KMS-11 (cell line): ENCODE results near the gene AGPAT4.
"Not testable (repeated sequence)": the region's sequence is repeated elsewhere in the genome, so short reads cannot be mapped to it uniquely, and the experiment has no call there.

ENCODE experiments used
- H2AFZ ChIP-seq: fragments of 200-600 bp; sonication (generic); 2 replicates; pipeline ENCODE4 v1.6.1; 2016; ENCODE audit warnings: antibody characterized with exemption, mixed run types, low read depth
- H3K27ac ChIP-seq: fragments of 200-600 bp; sonication (generic); 2 replicates; pipeline ENCODE4 v1.6.1; 2016; ENCODE audit warnings: mild to moderate bottlenecking, mixed run types
- H3K27me3 ChIP-seq: fragments of 200-600 bp; sonication (generic); 2 replicates; pipeline ENCODE4 v1.6.1; 2017; ENCODE audit warnings: mild to moderate bottlenecking, low read depth, mixed run types, moderate library complexity; ENCODE audit not compliant: insufficient read depth
- H3K36me3 ChIP-seq: fragments of 200-600 bp; sonication (generic); 2 replicates; pipeline ENCODE4 v1.6.1; 2017; ENCODE audit warnings: mild to moderate bottlenecking, mixed run types; ENCODE audit not compliant: insufficient read depth
- H3K4me1 ChIP-seq: fragments of 200-600 bp; sonication (generic); 2 replicates; pipeline ENCODE4 v1.6.1; 2016; ENCODE audit warnings: mild to moderate bottlenecking, low read depth, mixed run types; ENCODE audit not compliant: poor library complexity, severe bottlenecking
- H3K4me2 ChIP-seq: fragments of 200-600 bp; sonication (generic); 2 replicates; pipeline ENCODE4 v1.7.0; 2016; ENCODE audit warnings: mild to moderate bottlenecking, mixed run types
- H3K4me3 ChIP-seq: fragments of 200-600 bp; sonication (generic); IDR thresholded peaks from 2 replicates; pipeline ENCODE4 v1.6.1; 2017; ENCODE audit warnings: low read depth, low read length, mixed read lengths; ENCODE audit not compliant: insufficient read depth
- H3K79me2 ChIP-seq: fragments of 200-600 bp; sonication (generic); 2 replicates; pipeline ENCODE4 v1.6.1; 2016; ENCODE audit warnings: low read depth, mixed run types; ENCODE audit not compliant: insufficient read depth
- H3K9ac ChIP-seq: fragments of 200-600 bp; sonication (generic); 2 replicates; pipeline ENCODE4 v1.6.1; 2016; ENCODE audit warnings: mild to moderate bottlenecking, mixed run types
- H4K20me1 ChIP-seq: fragments of 200-600 bp; sonication (generic); 2 replicates; pipeline ENCODE4 v1.6.1; 2016; ENCODE audit warnings: mild to moderate bottlenecking, mixed run types; ENCODE audit not compliant: insufficient read depth
- CTCF ChIP-seq: fragments of 200-600 bp; sonication (generic); conservative IDR thresholded peaks from 2 replicates; pipeline ENCODE4 v1.6.1; 2017; ENCODE audit warnings: low read depth, mild to moderate bottlenecking, antibody characterized with exemption, low read length, moderate library complexity, mixed read lengths

Gene AGPAT4

DNA sequence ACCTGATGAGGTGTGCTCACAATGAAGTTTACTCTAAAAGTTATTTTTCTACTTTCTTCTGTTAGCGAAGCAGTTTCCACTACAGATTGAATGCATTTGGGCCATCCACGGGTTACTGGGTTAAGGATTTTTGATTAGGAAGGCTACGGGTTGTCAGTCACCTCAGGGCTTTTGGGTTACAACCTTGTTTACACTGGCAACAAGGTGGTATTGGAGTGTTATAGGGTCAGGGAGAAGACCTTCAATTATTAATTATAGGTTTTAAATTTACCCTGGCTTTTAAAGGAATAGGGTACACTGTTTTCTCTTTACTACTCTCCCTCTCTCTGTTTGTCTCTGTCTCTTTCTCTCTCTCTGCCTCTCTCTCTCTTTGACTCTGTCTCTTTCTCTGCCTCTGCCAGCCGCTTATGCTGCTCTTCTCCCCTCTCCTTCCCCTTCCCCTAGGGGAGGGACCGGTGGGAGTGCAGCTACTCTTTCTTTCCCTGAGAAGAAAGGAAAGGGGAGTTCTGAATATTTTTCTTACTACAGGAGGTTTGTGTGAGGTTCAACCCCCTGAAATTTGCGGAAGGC, 40.2 kb upstream of the AGPAT4 start:
- no peak for TF ChIP-seq CTCF
- Histone ChIP-seq H3K4me2 (no peak overlapping the region), H3K4me1 (no peaks in the 10 kb centered on the region), H3K9ac (no peak overlapping the region), H2AFZ (no peak overlapping the region), H3K27ac (no peak overlapping the region), H4K20me1 (no peaks in the 10 kb centered on the region), H3K27me3 (no peaks in the 10 kb centered on the region), H3K79me2 (no peaks in the 10 kb centered on the region), H3K36me3 (no peaks in the 10 kb centered on the region), H3K4me3 (no peak overlapping the region)

DNA sequence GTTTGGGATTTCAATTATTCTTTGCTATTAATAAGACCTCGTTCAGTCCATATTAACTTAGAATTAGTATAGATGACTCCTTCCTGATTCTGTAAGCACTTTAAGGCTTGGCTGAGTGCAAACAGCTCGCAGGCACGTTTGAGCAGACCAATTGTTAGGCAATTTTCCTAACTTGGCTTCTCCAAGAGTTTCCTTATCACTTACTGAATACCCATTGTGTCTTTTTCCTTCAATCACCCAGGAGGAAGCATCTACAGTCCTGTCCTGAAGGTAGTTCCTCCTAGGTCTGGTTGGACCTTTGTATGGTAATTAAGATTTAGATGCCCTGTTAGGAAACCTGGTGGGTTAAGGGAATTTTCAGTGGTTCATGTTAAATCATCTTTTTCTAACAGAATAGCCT, 39.6 kb upstream of the AGPAT4 start:
- H3K4me1 ChIP-seq, H3K27me3 ChIP-seq, H3K4me3 ChIP-seq, H3K4me2 ChIP-seq, H3K36me3 ChIP-seq, H3K79me2 ChIP-seq, H3K27ac ChIP-seq, H2AFZ ChIP-seq, H3K9ac ChIP-seq, H4K20me1 ChIP-seq: not testable (repeated sequence)

DNA sequence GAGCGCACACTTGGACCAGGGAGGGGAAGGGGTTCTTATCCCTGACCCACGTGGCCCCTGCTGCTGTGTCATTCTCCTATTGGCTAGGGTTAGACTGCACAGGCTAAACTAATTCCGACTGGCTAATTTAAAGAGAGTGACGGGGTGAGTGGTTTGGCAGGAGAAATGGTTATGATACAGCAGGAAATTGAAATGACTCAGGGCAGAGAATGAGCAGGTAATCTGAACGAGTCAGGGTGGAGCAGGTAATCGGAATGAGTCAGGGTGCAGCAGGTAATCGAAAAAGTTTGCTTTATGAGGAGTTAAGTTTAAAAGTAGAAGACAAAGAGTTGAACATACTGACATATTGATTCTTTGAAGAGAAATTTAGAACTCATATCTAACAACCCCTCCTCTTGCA, 35.9 kb upstream of the AGPAT4 start:
- H3K4me1 ChIP-seq, H3K36me3 ChIP-seq, H2AFZ ChIP-seq, H3K27me3 ChIP-seq, H3K9ac ChIP-seq, H3K79me2 ChIP-seq, H3K27ac ChIP-seq, H3K4me3 ChIP-seq, H4K20me1 ChIP-seq, H3K4me2 ChIP-seq: not testable (repeated sequence)

- H3K27me3 ChIP-seq, result no peaks in the 10 kb centered on the region
- TF ChIP-seq CTCF, result no peak
- no peak overlapping the region for H3K27ac ChIP-seq
These were observed 34.3 kb upstream of the AGPAT4 start for GRCh38 chr6:161308075-161308655.

DNA sequence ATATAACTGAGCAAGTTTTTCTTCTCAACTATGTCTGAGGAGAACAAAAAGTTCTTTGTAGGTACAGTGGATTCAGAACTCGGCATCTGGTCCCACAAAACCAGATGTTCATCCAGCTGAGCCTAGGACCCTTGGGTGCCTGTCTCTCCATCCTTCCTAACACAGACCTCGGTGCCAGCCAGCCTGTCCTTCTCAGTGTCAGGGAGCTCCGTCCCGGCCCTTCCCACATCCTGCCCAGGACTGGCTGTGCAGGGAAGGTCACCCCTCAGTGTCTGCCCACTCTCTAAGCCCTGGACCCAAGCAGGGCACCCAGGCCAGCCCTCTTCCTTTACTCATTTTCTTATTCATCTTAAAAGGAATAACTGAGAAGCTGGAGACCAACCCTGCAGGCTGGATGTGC, 32.0 kb upstream of the AGPAT4 start:
- Histone ChIP-seq H3K27me3 (no peaks in the 10 kb centered on the region), H3K36me3 (no peaks in the 10 kb centered on the region), H2AFZ (no peak overlapping the region), H3K4me3 (no peak overlapping the region), H3K27ac (no peak overlapping the region), H3K4me2 (no peak overlapping the region), H4K20me1 (no peaks in the 10 kb centered on the region), H3K9ac (no peak overlapping the region), H3K4me1 (no peaks in the 10 kb centered on the region), H3K79me2 (no peaks in the 10 kb centered on the region)
- no peak for TF ChIP-seq CTCF

More at GRCh38 chr6:161308075-161308655, 34.3 kb upstream of the AGPAT4 start:
- Histone ChIP-seq H3K36me3 (no peaks in the 10 kb centered on the region), H3K4me1 (no peaks in the 10 kb centered on the region), H2AFZ (no peak overlapping the region), H3K4me2 (no peak overlapping the region), H3K9ac (no peak overlapping the region), H3K79me2 (no peaks in the 10 kb centered on the region), H3K4me3 (no peak overlapping the region), H4K20me1 (no peaks in the 10 kb centered on the region)
